Stimulated activated CD4-positive, alpha-beta T cell treated with anti-CD3 and anti-CD28 coated beads, Interleukin-1b, Interleukin-23, amount 100 ng/mL, for 1 hour (primary cell): Measurements from ENCODE around the gene MYO6.

Experiments
- DNase-seq, 2 donors: peaks; one replicate each; pipeline ENCODE4 v3.0.0-alpha.2; 2020; ENCODE audit warnings: low read depth in 2 of 2

Gene MYO6

GRCh38 chr6:75946146-75946831 is 197.2 kb downstream of the MYO6 start:
- no peak for DNase-seq

DNA sequence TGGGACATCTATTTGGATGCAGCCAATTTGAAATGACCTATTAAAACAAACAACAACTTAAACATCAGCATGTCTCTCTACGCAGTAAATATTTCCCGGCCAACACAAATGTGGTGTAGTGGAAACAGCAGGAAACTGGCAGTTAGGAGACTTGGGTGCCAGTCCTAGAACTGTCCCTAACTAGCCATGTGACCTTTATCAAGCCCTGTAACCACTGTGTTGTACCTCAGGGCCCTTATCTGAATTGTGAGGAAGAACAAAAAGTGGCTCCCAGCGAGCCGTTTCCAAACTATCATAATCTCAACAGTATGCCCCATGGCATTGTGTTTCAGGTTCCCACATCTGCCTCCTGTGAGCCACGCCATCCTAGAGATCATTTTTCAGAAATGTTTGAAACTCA is 198.9 kb downstream of the MYO6 start:
- DNase-seq, result no peak

DNA sequence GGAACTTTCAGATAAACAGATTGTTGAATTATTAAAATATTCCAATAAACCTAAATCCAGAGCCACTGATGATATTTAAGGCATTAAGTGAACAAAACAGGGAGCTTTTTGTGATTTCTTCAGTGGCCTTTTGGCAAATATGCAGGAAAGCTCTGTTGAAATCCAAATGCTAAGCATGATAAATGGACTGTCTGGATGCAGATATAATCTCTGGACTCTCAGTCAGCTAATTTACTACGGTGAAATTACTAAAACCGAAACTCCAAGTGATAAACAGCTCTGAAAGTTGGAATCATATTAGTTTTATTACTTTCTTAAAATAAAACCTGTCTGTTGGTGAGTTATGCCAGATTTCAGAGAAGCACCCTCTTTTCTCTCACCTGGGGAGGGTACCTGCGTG is 203.1 kb downstream of the MYO6 start:
- no peak for DNase-seq

DNA sequence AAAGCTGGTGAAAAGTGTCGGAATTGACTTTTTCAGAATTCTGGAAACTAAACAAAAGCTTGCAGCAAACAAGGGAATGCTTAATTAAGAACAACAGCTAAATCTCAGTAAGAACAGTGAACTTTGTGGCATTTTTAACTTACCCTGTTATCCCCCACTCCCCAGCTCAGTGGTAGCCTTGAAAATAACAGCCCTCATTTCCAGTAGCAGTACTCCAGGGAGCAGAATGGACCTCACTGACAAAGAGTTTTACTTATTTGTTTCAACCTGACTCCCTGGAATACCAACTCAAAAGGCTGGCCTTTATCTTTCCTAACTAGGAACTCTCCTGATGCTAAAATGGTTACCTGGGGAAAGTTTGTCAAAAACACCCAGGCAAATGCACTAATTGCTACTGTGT is 214.5 kb downstream of the MYO6 start:
- no peak for DNase-seq

GRCh38 chr6:75968143-75968542 is 219.1 kb downstream of the MYO6 start:
- no peak for DNase-seq
